ENCODE measurements around the gene RNPS1.
"Not testable (repeated sequence)": the region's sequence is repeated elsewhere in the genome, so short reads cannot be mapped to it uniquely, and the experiment has no call there.

The RNPS1 gene

DNA sequence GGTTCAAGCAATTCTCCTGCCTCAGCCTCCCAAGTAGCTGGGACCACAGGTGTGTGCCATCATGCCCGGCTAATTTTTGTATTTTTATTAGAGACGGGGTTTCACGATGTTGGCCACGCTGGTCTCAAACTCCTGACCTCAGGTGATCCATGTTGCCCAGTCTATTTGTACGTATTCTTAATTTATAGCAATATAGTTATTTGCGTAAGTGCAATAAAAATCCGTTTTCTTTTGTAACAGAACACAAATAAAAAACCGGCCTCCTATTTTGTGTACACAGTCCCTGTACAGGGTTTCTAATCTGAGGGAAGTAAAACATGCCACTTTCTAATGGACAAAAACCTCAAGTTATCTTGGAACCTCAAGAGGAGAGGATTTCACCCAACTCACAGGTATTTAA, 7.7 kb downstream of the RNPS1 start:
- DNase-seq (ENCODE audit: extremely low read depth, low read depth), result no peak
- TF ChIP-seq, protein P1, sequence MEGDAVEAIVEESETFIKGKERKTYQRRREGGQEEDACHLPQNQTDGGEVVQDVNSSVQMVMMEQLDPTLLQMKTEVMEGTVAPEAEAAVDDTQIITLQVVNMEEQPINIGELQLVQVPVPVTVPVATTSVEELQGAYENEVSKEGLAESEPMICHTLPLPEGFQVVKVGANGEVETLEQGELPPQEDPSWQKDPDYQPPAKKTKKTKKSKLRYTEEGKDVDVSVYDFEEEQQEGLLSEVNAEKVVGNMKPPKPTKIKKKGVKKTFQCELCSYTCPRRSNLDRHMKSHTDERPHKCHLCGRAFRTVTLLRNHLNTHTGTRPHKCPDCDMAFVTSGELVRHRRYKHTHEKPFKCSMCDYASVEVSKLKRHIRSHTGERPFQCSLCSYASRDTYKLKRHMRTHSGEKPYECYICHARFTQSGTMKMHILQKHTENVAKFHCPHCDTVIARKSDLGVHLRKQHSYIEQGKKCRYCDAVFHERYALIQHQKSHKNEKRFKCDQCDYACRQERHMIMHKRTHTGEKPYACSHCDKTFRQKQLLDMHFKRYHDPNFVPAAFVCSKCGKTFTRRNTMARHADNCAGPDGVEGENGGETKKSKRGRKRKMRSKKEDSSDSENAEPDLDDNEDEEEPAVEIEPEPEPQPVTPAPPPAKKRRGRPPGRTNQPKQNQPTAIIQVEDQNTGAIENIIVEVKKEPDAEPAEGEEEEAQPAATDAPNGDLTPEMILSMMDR (IDR thresholded peaks at IDR 0.05; ENCODE audit: low read depth, low read length), result no peak

DNA sequence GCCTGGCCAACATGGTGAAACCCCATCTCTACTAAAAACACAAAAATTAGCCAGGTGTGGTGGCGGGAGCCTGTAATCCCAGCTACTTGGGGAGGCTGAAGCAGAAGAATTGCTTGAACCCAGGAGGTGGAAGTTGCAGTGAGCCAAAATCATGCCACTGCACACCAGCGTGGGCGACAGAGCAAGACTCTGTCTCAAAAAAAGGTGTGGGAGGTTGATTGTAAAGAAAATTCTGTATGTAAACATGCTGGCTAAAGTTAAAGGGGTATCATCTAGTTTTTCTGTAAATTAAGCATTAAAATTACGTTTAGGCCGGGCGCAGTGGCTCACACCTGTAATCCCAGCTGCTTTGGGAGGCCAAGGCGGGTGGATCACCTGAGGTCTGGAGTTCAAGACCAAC, 9.4 kb downstream of the RNPS1 start:
- not testable (repeated sequence) for DNase-seq (ENCODE audit: extremely low read depth, low read depth)

DNA sequence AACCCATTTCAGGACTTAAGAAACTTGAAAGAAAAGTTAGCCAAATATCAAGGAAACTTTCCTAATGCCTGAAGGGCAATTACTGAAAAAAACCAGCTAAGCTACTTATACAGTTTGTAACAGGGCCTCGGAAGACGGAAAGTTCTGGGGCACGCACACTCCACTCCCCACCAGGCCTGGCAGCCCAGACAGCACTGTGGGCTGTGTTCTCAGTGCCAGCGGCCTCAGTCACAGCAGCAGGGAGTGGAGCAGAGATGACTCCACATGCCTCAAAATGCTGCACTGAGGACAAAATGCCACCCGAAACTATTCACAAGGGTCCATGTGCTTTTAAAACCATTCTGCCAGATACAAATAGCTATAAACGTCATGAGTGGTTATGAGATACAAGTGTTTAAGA, 10.2 kb downstream of the RNPS1 start:
- DNase-seq (ENCODE audit: extremely low read depth, low read depth), result no peak
- TF ChIP-seq, protein P1 (IDR thresholded peaks at IDR 0.05; ENCODE audit: low read depth, low read length), result no peak

GRCh38 chr16:2256531-2257140, 11.3 kb downstream of the RNPS1 start:
- TF ChIP-seq, protein P1 (IDR thresholded peaks at IDR 0.05; ENCODE audit: low read depth, low read length), result no peak
- no peak for DNase-seq (ENCODE audit: extremely low read depth, low read depth)

DNA sequence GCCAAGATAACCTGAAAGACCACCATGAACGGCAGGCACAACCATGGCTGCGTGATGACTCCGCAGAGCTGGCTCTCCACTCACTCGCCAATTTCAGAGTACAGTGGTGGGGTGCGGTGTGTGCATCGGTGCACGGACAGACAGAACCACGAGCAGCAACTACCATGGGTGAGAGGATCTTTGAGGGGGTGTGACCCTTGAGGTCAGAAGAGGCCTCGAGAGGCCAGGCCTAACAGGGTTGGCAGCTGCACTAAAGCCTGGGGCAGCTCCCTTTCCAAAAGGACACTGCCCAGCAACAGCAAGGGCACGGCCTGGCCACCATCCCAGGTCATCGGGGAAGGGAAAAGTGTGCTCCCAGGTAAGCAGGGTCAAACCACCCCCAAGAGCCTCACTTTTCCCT, 14.6 kb downstream of the RNPS1 start:
- TF ChIP-seq, protein P1 (IDR thresholded peaks at IDR 0.05; ENCODE audit: low read depth, low read length), result no peak
- no peak for DNase-seq (ENCODE audit: extremely low read depth, low read depth)

- TF ChIP-seq, protein P1 (IDR thresholded peaks at IDR 0.05; ENCODE audit: low read depth, low read length), result no peak
These were observed 15.1 kb downstream of the RNPS1 start for GRCh38 chr16:2252806-2253148.

GRCh38 chr16:2251296-2252111, 16.4 kb downstream of the RNPS1 start, which contains the start of gene ECI1:
TSS of gene ECI1 (minus strand) at chr16:2251587. CDS start at chr16:2251566, 21 bp downstream.
- DNase-seq (ENCODE audit: extremely low read depth, low read depth), result peak; percentile 84
- TF ChIP-seq, protein P1 (IDR thresholded peaks at IDR 0.05; ENCODE audit: low read depth, low read length), result peak; percentile 69

More at GRCh38 chr16:2252806-2253148, 15.1 kb downstream of the RNPS1 start:
- no peak for DNase-seq (ENCODE audit: extremely low read depth, low read depth)
